A549 (cell line): ENCODE measurements around the gene MLANA. TPM values are rescaled to one million over a fixed set of nuclear protein-coding genes. Genes with fewer than 3 reads are reported as not detected.

Experiments used
- ATAC-seq, 2 experiments: fragments of 200-7000 bp in 1 of 2; fragments of >200 bp in 1 of 2; cut with Nextera tagmentation in 1 of 2; cut with Tn5 transposase in 1 of 2; 3 replicates each; pipeline versions ENCODE4 v1.8.0 to v1.9.1; 2018 to 2020; ENCODE audit warnings: mild to moderate bottlenecking in 1 of 2, moderate library complexity in 1 of 2
- CTCF ChIA-PET: fragments of 300-600 bp; sonication (Branson Sonifier 250); formaldehyde crosslinking; extraction: SDS; loops from one replicate; lab custom pipeline; 2021; ENCODE audit warnings: antibody characterized with exemption, inconsistent platforms; lab: Yijun Ruan, JAX
- POLR2A ChIA-PET: fragments of 350-600 bp; formaldehyde crosslinking; extraction: SDS; loops from one replicate; lab custom pipeline; 2021; ENCODE audit warnings: antibody characterized with exemption, inconsistent platforms; lab: Yijun Ruan, JAX
- DNase-seq, 2 experiments: peaks; one replicate each; pipeline versions ENCODE4 v3.0.0 to v3.0.0-alpha.2; 2011 to 2016; ENCODE audit warnings: low read depth in 1 of 2, low spot score in 1 of 2
- FAIRE-seq: peaks from 2 replicates; lab custom pipeline; 2011; peaks lifted over from hg19 to GRCh38; lab: Jason Lieb, UNC
- H3K27ac ChIP-seq, 2 experiments: fragments of >200 bp; sonication (Bioruptor Twin); formaldehyde crosslinking; 3 replicates each; pipeline ENCODE4 v1.5.1; 2016 to 2017
- H3K4me1 ChIP-seq: fragments of >200 bp; sonication (Bioruptor Twin); formaldehyde crosslinking; 3 replicates; pipeline ENCODE4 v1.6.1; 2016
- H3K4me2 ChIP-seq: fragments of >200 bp; sonication (Bioruptor Twin); formaldehyde crosslinking; 3 replicates; pipeline ENCODE4 v1.6.1; 2016
- H3K4me3 ChIP-seq: fragments of >200 bp; sonication (Bioruptor Twin); formaldehyde crosslinking; 3 replicates; pipeline ENCODE4 v1.5.1; 2016
- H3K9me3 ChIP-seq: fragments of >200 bp; sonication (Bioruptor Twin); formaldehyde crosslinking; 3 replicates; pipeline ENCODE4 v1.6.1; 2016
- CBX8 ChIP-seq: fragments of 200-600 bp; sonication (generic); IDR thresholded peaks from 2 replicates; pipeline ENCODE4 v1.6.1; 2016
- CTCF ChIP-seq: fragments of >200 bp; sonication (Bioruptor Twin); formaldehyde crosslinking; IDR thresholded peaks from 3 replicates; pipeline ENCODE4 v1.5.1; 2016
- E2F6 ChIP-seq: IDR thresholded peaks from 2 replicates; pipeline ENCODE4 v1.6.1; 2012; ENCODE audit warnings: low read depth, borderline replicate concordance
- EHF ChIP-seq: fragments of 250-450 bp; sonication (Bioruptor Pico); IDR thresholded peaks from 2 replicates; pipeline ENCODE4 v1.5.0; 2020; ENCODE audit warnings: mild to moderate bottlenecking
- EHMT2 ChIP-seq: fragments of 200-600 bp; sonication (generic); IDR thresholded peaks from 2 replicates; pipeline ENCODE4 v1.6.1; 2016; ENCODE audit warnings: antibody characterized with exemption, low read depth, mild to moderate bottlenecking, moderate library complexity
- FOSB ChIP-seq: fragments of 250-450 bp; sonication (Bioruptor Pico); IDR thresholded peaks from 2 replicates; pipeline ENCODE4 v1.5.0; 2020; ENCODE audit warnings: mild to moderate bottlenecking, moderate library complexity
- FOXS1 ChIP-seq: fragments of 250-450 bp; sonication (Bioruptor Pico); IDR thresholded peaks from 2 replicates; pipeline ENCODE4 v1.5.0; 2020; ENCODE audit warnings: mild to moderate bottlenecking, moderate library complexity
- HMGXB4 ChIP-seq: fragments of 250-450 bp; sonication (Bioruptor Pico); IDR thresholded peaks from 2 replicates; pipeline ENCODE4 v1.5.0; 2021; ENCODE audit warnings: mild to moderate bottlenecking, moderate library complexity, borderline replicate concordance
- HOXA7 ChIP-seq: fragments of 250-450 bp; sonication (Bioruptor Pico); IDR thresholded peaks from 2 replicates; pipeline ENCODE4 v1.5.0; 2020; ENCODE audit warnings: mild to moderate bottlenecking, moderate library complexity
- HOXB5 ChIP-seq: fragments of 250-450 bp; sonication (Bioruptor Pico); IDR thresholded peaks from 2 replicates; pipeline ENCODE4 v1.5.0; 2020; ENCODE audit warnings: mild to moderate bottlenecking, moderate library complexity
- JUN ChIP-seq, 2 experiments: fragments of >200 bp; sonication (Bioruptor Twin); formaldehyde crosslinking; IDR thresholded peaks; 2 replicates in 1 of 2; 3 replicates in 1 of 2; pipeline ENCODE4 v1.6.1; 2016 to 2017
- JUNB ChIP-seq: fragments of >200 bp; sonication (Bioruptor Twin); formaldehyde crosslinking; IDR thresholded peaks from 2 replicates; pipeline ENCODE4 v1.6.1; 2016
- MAX ChIP-seq: IDR thresholded peaks from 2 replicates; pipeline ENCODE4 v1.6.1; 2012
- MYC ChIP-seq: IDR thresholded peaks from 2 replicates; pipeline ENCODE4 v1.6.1; 2012; ENCODE audit warnings: mild to moderate bottlenecking, inconsistent platforms, low read length, improper control_type of control experiment, borderline replicate concordance
- NPAS2 ChIP-seq: fragments of 250-450 bp; sonication (Bioruptor Pico); IDR thresholded peaks from 2 replicates; pipeline ENCODE4 v1.8.0; 2022; ENCODE audit warnings: mild to moderate bottlenecking, moderate library complexity, borderline replicate concordance
- POLR2AphosphoS2 ChIP-seq: conservative IDR thresholded peaks from 2 replicates; pipeline ENCODE4 v1.6.1; 2012; ENCODE audit warnings: low read length, improper control_type of control experiment, inconsistent platforms
- RCOR1 ChIP-seq: fragments of 150-350 bp; IDR thresholded peaks from 2 replicates; pipeline ENCODE4 v1.6.1; 2014; ENCODE audit warnings: antibody characterized with exemption, low read length, low read depth
- SREBF2 ChIP-seq: fragments of 450-650 bp; IDR thresholded peaks from 2 replicates; pipeline ENCODE4 v1.6.1; 2014; ENCODE audit warnings: mild to moderate bottlenecking, moderate library complexity
- TFCP2L1 ChIP-seq: fragments of 250-450 bp; sonication (Bioruptor Pico); IDR thresholded peaks from 2 replicates; pipeline ENCODE4 v1.5.0; 2021; ENCODE audit warnings: mild to moderate bottlenecking
- ZFP36 ChIP-seq: fragments of 450-650 bp; IDR thresholded peaks from 2 replicates; pipeline ENCODE4 v1.6.1; 2014; ENCODE audit warnings: borderline replicate concordance; ENCODE audit not compliant: partially characterized antibody
- ZNF302 ChIP-seq: fragments of 250-450 bp; sonication (Bioruptor Pico); IDR thresholded peaks from 2 replicates; pipeline ENCODE4 v1.9.0; 2021; ENCODE audit warnings: inconsistent platforms, mild to moderate bottlenecking, moderate library complexity
- WGBS: methylation state at CpG from one replicate; pipeline ENCODE4 v1.1.6; 2017; ENCODE audit errors: missing lambda C conversion rate; 5-methylcytosine and 5-hydroxymethylcytosine counted together
- polyA plus RNA-seq, 4 experiments: library from polyadenylated mRNA; depleted of rRNA in 3 of 4; stranded (reverse); fragments of >200 nt; fragmentation: RNase III in 1 of 4; extraction: RNeasy Plus Mini Kit Qiagen cat#74134 plus additional on column Dnase treatment in 1 of 4; gene quantifications; 2 replicates in 3 of 4; 3 replicates in 1 of 4; pipeline ENCODE4 v1.2.3, GENCODE V29; 2011 to 2017

MLANA gene
- polyA plus RNA-seq, 2 of the 4 experiments (the other 2 are of a cell fraction), result not detected

GRCh38 chr9:5949103-5949699, 58.5 kb downstream of the MLANA start:
- TF ChIP-seq E2F6 (no peak), NPAS2 (CRISPR knock-in tag) (no peak), EHMT2 (no peak), FOSB (no peak), HOXB5 (CRISPR knock-in tag) (no peak), ZNF302 (CRISPR knock-in tag) (no peak), HOXA7 (no peak), SREBF2 (no peak), JUNB (no peak), HMGXB4 (no peak), TFCP2L1 (no peak), FOXS1 (CRISPR knock-in tag) (no peak), ZFP36 (no peak), POLR2AphosphoS2 (no peak)
- TF ChIP-seq, all 56 proteins: peak for 0
- ATAC-seq (peak; percentile 59 to 72; a peak in 4 of 6 replicates), FAIRE-seq (no peak), DNase-seq (peak in 1 of 2 experiments; percentile 43)
- POLR2A ChIA-PET, result no interaction called here
- CTCF ChIA-PET, result no interaction called here
- peak overlapping the region; percentile 66 for H3K4me2 ChIP-seq
- peak overlapping the region; percentile 2 to 61; a peak in 3 of 6 replicates for H3K27ac ChIP-seq
- H3K4me3 ChIP-seq, result 0 out of 3 replicates have a peak overlapping the region, but pooled peaks have one; percentile 6
- peaks cover 55% of the 10 kb centered on the region for H3K4me1 ChIP-seq
- 15% methylated on average over 5 of the region's 5 CpGs for WGBS
- H3K9me3 ChIP-seq, result no peaks in the 10 kb centered on the region

- DNase-seq (no peak), ATAC-seq (no peak), FAIRE-seq (peak; percentile 39)
- no peaks in the 10 kb centered on the region for H3K9me3 ChIP-seq
- CTCF ChIA-PET, result no interaction called here
- H3K4me3 ChIP-seq, result no peak overlapping the region
- peaks cover 56% of the 10 kb centered on the region for H3K4me1 ChIP-seq
- H3K27ac ChIP-seq, result no peak overlapping the region
- peak overlapping the region; percentile 66; the same call in 2 of the 3 replicates for H3K4me2 ChIP-seq
- POLR2A ChIA-PET, result no interaction called here
- 100% methylated on average over 1 of the region's 1 CpG for WGBS
- TF ChIP-seq CTCF (no peak), MYC (no peak), MAX (no peak), E2F6 (no peak), HOXA7 (no peak), CBX8 (no peak), RCOR1 (no peak), JUN (IDR thresholded peaks at IDR 0.05) (no peak), EHF (CRISPR knock-in tag) (no peak)
Measured at GRCh38 chr9:5950261-5950660, 59.6 kb downstream of the MLANA start.
